Stimulated activated CD8-positive, alpha-beta memory T cell treated with anti-CD3 and anti-CD28 coated beads, Interleukin-12 subunit alpha, Interleukin-12 subunit beta, amount 100 ng/mL, for 1 hour (primary cell): Measurements from ENCODE around the gene FARP2.
A peak's percentile ranks its signal among the peaks of the same experiment; 100 is the strongest.
"Not testable (repeated sequence)": the region's sequence is repeated elsewhere in the genome, so short reads cannot be mapped to it uniquely, and the experiment has no call there.

ENCODE experiments used
- DNase-seq: peaks from one replicate; pipeline ENCODE4 v3.0.0-alpha.2; 2020; ENCODE audit warnings: low read depth

FARP2 gene

DNA sequence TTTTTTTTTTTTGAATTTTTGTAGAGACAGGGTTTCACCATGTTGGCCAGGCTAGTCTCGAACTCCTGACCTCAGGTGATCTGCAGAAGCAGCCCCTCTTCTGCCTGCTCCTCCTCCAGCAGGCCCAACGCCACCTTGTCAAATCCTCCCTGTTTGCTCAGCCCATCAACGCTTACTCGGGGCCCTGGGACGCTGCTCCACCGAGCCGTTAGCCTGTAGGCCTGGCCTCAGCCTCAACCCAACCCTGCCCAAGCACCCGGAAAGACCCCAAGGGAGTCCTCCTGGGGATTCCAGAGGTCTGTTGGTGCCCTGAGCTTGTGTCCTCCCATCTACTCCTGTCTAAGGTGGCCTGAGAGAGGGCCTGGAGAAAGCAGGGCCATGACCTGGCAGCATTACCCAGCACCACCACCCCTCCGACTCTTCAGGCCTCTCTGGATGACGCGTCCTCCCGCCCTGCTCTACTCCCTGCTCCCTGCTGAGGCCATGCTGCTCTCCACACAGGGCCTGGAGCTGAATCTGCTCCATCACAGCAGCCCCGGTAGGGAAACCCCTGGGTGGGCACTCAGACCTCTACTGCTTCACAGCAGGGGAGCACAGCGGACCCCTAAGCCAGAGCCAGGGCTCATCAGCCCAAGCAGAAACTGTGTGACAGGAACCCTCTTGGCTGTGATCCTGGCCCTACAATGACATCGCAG is 149.1 kb downstream of the FARP2 start:
- DNase-seq, result no peak

DNA sequence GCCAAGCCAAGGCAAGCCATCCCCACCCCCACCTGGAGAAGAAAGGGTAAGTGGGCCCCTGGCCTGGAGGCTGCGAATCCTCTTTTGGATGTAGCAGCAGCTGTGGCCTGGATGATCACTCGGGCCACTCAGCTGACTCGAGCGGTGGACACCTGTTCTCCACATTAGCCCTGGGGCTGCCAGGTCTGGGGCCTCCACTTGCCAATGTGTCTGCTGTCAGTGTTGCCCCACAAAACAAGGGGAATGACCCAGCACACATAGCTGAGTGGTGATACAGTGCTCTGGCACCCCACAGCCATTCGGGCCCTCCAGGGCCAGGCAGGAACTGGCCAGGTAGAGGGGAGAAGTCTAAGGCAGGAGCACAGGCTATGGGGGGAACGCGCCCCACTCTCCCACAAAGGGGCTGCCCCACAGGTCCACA is 149.7 kb downstream of the FARP2 start:
- no peak for DNase-seq

DNA sequence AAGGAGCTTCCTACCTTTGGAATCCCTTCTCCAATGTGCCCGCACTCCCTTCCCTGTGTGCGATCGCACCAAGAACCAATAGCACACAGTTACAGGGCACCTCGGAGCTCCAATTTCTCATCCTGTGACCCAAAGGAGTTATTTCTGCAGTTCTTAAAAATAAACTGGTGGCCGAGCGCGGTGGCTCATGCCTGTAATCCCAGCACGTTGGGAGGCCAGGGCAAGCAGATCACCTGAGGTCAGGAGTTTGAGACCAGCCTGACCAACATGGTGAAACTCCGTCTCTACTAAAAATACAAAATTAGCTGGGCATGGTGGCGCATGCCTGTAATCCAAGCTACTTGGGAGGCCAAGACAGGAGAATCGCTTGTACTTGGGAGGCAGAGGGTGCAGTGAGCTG is 150.2 kb downstream of the FARP2 start:
- DNase-seq, result not testable (repeated sequence)

DNA sequence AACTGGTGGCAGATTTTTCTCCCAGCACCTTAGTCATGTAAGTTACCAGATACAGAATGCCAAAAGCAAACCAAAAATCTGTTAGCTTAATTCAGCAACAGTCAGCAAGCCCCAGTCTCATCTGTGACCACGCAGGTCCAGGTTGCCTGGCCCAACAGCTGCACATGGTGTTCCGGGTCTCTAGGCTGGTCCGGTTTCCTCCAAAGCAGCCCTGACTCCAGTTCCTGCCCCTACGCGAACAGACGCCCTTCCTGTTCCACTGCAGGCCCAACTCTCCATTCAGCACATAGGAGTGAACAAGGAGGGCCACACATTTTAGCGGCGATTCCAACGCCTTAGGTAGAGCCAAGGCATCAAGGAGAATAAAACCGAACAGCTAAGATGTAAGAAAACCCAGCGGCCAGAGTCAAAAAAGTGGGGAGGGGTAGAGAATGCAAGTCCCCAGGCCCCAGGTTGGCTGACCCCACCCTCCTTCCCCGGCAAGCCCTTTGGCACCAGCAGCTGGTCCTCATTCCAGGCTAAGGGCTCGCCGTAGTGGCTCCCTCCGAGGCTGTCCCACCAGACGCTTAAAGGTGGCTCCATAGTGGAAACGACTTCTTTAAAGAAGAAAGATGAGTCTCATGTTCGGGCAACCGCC is 150.8 kb downstream of the FARP2 start:
- DNase-seq, result no peak

DNA sequence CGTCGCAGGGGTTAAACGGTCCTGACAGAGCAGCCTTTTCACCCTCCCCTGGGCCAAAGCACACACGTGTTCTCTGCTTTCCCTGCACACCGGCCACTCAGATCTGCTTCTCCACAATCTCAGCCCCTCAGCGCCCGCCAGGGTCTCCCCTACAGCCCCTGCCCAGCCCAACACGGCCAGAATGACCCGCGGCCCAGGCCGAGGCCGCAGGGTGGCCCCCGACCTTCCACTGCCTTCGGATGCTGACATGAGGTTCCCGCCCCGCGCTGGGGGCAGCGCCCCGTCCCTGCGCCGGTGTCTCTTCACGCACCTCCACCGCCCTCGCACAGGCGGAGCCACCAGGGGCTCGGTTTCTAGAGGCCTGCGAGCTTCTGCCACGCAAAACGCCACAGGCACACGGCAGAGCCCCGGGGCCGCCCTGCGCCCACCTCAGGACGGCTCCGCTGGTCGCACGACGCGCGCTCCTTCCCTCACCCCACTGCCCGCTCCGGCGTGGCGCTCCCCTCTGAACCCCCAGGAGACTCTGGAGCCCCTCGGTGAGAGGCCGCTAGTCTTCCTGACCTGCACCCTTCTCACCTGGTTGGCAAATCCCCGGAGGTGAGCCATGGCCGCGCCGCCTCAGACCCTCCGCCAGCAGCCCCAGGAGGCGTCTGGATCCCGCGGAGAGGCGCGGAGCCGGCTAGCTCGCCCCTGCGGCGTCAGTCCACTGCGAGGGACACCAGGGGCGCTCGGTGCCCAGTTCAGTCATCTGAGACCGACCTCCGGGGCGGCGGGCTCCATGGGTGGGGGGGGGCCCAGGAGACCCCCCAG is 151.6 kb downstream of the FARP2 start:
- peak; percentile 3 for DNase-seq

DNA sequence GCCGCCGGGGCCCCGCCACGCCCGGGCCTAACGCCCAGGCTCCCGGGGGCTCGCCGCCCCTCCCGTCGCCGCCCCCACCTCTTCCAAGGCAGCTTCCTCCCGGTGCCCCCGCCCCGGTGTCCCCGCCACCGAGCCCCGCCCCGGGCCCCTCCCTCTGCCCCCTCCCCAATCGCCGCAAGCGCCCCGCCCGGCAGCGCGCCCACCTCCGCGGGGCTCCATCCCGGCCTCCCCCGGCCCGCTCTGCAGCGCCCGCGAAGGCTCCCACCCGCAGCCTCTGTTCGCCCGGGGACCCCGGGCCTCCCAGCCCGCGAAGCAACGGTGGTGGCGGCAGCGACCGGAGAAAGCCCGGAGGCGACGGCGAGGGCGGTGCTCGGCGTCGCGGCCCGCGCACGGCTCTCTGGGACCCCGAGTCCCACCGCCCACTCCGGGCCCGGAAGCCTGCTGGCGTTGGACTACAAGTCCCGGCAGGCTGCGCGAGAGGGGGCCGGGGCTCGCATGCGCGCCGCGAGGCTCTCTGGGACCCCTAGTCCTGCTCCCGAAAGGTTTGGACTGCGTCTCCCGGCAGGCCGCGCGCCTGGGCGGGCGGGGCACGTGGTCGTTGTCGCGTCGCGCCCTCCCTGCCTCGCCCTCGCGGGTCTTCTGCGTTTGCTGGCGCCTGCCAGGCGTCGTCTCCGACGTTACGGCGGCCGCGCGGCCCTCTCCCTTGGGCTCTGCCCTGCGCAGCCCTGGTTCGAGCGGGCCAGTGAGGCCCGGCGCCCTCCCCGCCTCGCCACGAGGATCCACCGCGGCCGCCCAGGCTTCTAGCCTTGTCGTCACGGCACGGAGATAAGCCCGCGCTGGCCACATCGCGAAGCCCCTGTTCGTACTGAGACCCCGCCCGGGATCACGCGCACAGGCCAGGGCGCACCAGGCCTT is 152.4 kb downstream of the FARP2 start, which contains the start of gene STK25:
TSS of gene STK25 (minus strand) at position 345 of the 915 bp plus-strand sequence. CDS start 549 bp downstream, outside the sequence.
- peak; percentile 95 for DNase-seq

DNA sequence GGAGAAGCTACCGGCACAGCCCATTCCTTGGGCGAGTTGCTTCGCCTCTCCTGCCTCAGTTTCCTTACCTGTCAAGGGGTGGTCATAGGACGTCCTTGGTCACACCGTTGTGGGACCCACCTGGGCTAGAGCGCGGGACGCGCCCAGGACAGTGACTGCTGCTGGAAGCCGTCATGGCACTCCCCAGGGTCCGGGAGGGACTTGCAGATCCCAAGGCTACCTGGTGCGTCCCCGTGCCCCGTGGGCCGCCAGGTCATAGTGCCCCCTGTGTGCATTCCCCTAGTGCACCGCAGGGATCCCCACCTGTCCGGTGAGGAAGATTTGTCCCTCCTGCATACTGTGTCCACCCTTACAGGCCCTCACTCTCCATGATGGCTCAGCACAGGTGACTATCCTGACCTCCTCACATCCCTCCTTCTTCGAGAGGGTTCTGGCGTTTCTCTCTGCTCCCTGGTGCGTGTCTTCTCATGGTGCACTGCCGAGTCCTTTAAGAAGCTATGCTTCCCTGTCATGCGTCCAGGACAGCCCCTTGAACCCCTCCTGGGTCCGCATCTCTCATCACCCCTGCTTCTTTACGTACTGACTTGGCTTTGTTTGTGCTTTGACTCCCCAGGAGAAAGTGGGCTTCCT is 153.2 kb downstream of the FARP2 start:
- no peak for DNase-seq

DNA sequence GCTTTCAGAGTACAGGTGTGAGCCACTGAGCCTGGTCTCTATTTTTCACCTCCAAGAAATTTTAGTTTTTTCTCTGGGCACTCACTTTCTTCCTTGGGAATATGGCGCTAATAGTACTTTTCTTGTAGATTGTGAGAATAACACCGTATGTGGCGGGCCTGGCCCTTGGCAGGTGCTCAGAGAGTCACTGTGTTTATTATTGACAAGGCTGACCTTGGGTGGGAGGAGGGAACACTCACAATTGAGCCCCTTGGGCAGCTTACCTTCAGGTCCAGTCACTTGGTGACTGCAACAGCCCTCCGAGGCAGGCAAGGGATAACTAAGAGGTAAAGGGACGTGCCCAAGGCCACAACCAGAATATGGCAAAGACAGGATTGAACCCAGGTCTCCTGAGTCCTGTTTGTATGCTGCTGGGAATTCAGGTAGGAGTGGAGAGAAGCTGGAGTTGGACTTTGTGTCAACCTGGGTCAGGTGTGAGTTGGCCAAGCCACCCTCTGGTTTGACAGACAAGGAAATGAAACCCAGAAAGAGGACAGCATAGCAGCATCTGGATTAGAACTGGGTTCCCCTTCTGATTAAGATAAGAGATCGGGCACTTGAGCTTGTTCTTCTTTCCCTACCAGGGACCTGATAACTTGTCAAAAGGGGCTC is 155.1 kb downstream of the FARP2 start:
- DNase-seq, result no peak

DNA sequence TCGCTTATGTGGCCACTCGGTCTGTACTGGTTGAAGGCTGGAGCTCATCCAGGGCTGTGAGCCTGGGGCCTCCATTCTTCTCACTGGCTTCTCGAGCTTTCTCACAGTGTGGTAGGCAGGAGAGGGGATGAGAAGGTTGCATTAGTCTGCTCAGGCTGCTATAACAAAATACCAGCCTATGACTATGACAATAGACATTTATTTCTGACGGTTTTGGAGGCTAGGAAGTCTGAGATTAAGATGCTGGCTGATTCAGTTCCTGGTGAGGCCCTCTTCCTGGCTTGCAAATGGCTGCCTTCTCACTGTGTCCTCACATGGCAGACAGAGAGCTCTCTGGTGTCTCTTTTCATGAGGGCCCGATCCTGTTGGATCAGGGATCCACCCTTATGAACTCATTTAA is 158.5 kb downstream of the FARP2 start:
- DNase-seq, result no peak

DNA sequence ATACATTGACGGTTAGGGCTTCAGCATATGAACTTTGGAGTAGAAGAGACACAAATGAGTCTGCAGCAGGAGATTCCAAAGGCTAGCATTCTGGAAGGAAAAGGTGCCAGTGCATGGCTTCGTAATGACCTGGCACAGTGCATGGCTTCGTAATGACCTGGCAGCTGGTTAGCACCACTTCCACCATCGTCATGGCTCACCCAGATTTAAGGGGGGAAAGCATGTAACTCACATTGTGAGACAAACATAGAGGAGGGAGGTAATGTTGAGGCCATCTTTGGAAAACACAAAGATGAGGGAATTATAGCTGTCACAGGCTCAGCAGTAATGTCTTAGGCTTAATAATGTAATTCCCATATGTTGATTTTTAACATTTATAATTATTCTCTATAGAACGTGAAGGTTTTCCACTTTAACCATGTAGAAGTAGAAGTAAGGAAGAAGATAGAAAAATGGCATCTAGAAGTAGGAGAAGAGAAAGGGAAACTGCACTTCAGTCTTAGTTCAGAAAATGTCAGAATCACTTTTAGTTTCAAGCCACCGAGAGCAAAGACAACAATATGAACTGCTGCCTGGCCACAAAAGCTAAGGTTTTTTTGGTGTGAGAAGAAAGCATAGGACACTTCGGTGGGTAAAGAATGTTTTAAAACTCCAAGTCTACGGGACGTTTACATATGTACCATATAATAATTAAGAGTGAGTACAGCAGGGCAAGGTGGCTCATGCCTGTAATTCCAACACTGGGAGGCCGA is 159.1 kb downstream of the FARP2 start:
- no peak for DNase-seq

DNA sequence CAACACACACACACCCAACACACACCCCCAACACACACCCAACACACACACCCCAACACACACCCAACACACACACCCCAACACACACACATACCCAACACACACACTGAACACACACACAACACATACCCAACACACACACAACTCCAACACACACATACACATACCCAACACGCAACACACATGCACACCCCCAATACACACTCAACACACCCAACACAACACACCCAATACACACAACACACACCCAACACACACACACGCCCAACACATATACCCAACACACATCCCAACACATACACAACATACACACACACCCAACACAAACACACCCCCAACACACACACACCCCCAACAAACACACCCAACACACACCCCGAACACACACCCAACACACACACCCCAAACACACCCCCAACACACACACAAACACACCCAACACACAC is 160.5 kb downstream of the FARP2 start:
- no peak for DNase-seq

DNA sequence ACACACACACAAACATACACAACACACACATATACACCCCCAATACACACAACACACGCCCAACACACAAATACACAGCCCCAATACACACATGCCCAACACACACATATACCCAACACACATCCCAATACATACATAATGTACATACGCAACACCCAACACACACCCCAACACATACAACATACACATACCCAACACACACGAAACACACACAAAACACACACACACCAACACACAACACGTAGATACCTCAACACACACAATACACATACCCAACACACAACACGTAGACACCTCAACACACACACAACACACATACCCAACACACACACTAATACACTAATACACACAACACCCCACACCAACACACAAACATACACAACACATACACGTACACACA is 161.2 kb downstream of the FARP2 start:
- no peak for DNase-seq

DNA sequence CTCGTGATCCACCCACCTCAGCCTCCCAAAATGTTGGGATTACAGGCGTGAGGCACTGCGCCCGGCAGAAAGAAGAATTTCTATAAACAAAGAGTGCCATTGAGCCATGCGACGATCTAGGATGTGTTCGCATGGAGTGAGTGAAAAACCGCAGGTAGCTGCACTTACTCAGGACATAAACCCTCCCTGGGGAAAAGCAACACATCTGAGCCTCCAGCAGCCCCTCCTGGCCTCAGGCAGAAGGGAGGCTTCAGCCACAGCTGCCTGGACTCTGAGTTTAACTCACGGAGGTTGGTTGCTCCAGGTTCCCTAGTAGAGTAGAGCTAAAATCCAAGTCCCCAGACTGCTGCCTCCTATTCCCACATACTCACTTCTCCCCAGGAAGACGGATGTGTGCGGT is 163.6 kb downstream of the FARP2 start:
- DNase-seq, result no peak

DNA sequence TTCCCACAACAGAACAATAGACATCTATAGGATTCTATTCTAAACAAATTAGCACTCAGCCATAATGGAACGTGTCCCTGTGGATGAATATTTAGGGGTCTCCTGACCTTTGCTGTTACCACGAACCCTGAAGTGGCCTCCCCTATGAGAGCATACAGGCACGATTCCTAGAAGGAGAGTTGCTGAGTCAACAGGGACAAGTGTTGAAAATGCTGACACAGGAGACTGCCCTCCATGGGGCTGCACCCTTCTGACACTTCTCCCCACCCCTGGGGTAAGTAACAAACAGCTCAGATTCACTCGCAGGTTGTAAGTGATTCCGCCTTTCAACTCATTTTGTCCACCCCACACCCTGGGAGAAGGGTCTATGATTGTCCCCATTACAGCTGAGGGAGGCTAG is 166.4 kb downstream of the FARP2 start:
- DNase-seq, result no peak

DNA sequence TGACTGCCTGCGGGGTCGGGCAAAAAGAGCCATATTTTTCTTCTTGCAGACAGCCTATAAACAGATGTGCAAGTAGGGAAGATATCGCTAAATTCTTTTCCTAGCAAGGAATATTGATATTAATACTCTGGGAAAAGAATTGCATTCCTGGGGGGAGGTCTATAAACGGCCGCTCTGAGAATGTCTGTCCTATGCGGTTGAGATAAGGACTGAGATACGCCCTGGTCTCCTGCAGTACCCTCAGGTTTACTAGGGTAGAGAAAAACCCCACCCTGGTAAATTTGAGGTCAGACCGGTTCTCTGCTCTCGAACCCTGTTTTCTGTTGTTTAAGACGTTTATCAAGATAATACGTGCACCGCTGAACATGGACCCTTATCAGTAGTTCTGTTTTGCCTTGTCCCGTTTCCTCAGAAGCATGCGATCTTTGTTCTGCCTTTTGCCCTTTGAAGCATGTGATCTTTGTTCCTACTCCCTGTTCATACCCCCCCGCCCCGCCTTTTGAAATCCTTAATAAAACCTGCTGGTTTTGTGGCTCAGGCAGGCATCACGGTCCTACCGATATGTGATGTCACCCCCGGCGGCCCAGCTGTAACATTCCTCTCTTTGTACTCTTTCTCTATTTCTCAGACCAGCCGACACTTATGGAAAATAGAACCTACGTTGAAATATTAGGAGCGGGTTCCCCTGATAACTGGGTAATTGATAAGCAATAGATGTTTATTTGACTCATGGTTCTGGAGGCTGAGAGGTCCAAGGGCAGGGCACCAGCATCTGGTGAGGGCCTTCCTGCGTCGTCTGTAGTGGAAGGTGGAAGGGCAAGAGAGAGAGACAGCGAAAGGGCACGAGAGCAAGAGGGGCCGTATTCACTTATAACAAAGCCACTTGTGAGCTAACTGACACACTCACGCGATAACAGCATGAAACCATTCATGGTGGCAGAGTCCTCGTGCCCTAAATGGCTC is 170.0 kb downstream of the FARP2 start:
- not testable (repeated sequence) for DNase-seq

DNA sequence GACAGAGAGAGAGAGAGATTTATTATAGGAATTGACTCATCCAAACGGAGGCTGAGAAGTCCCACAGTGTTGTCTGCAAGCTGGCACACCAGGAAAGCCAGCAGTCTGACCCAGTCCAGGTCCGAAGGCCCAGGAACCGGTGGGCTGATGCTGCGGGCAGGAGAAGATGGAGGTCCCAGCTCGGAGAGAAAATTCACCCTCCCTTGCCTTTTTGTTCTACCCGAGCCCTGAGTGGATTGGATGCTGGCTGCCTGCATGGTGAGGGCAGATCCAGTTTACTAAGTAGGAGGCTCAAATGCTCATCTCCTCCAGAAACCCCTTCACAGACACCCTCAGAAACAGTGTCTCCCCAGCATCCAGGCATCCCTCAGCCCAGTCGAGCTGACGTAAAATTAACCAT is 174.5 kb downstream of the FARP2 start:
- no peak for DNase-seq

DNA sequence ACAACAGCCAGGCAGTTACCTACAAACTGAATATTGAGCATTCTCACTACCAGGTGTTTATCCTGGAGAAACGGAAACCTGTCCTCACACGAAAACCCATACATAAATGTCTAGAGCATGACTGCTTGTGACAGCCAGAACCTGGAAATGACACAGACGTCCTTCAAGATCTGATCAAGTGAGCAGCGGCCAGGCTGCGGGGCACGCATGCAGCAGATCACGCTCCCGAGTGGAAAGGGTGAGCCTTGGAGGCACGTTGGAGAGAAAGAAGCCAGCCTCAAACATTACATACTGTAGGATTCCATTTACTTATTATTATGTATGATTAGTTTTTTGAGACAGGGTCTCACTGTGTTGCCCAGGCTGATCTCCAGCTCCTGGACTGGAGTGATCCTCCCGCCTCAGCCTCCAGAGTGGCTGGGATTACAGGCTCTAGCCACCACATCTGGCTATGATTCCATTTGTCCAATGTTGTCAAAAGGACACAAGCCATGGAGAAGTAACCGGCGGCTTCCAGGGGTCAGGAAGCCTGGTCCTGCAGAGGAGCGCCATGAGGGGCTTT is 175.2 kb downstream of the FARP2 start:
- DNase-seq, result no peak

DNA sequence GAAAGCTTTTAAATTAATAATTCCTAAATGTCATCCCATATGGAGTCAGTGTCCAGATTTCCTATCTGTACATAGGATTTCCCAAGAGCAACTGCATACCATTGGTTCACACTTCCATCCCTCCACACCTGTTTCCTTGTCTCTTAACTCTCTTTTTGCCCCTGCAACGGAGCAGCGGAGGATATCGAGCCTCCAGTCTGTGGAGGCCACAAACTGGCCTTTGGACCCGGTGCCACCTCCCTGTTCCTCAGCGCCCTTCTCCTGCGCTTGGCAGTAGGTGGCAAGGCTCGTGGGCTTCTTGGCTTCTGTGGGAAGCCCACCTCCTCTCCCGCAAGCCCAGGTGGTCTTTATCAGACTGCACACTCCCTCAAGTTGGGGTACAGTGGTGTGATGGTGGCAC is 176.1 kb downstream of the FARP2 start:
- no peak for DNase-seq
